GM18858 (cell line): ENCODE measurements around the gene KRT86.
"Not testable (repeated sequence)": the region's sequence is repeated elsewhere in the genome, so short reads cannot be mapped to it uniquely, and the experiment has no call there.

ENCODE experiments used
- ATAC-seq: cut with Tn5 transposase; IDR thresholded peaks from one replicate; pipeline ENCODE4 v1.9.1; 2021; ENCODE audit not compliant: unreplicated experiment

KRT86 gene

DNA sequence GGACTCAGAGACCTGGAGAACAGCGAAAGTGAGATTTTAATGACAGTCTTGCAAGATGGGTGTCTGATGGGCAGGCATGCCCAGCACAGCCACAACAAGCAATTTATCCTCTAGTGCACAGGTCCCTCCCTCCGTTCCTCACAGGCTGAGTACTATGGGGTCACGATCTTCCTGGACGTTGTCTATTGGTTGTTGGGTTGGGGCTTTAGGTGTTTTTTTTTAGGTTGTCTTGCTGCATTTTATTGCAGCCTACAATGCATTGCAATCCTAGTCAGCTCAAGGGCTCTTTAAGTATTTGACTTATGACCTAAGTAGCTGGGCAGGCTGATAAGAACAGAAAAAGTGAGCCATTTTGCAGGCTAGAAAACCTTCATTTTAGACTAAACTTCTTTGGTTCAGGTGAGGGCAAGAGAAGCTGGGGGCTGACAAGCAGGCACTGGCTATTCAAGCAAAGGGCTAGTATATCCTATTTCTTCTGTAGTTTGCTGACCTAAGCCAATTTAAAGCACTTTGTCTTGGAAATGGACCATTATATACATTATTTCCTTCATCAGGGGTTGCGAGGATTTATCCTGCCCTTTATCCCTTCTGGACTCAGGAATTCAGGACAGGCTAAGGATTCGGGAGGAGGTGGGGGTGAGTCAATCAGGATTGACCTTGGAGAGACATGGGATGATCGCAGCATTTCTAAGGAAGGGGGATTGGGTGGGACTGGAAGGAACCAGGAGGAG is 35.4 kb upstream of the KRT86 start:
- ATAC-seq: no peak

DNA sequence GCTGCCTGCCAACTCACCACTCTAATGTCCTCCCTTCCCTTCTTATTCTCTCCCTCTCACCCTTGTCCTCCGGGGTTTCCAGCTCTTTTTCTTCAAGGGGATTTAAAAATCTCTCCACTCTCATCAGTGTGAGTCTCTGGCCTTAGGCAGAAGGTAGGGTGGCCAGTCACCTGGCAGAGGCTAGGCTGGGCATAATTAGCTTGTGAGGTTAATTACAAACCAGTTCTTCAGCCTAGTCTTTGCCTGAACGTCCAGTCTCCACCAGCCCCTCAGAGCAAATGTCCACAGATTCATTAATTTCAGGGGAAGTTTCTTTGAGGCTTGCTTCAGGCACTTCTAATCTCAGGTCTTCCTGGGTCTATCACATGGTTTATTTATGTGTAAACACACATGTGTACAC is 34.7 kb upstream of the KRT86 start:
- no peak for ATAC-seq

DNA sequence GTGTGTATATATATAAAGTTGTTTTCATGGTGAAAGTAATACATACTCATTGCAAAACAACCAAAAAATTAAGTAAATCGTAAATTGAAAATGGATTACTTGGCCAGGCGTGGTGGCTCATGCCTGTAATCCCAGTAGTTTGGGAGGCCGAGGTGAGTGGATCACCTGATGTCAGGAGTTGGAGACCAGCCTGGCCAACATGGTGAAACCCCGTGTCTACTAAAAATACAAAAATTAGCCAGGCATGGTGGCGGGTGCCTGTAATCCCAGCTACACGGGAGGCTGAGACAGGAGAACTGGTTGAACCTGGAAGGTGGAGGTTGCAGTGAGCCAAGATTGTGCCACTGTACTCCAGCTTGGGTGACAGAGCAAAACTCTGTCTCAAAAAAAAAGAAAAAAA is 34.2 kb upstream of the KRT86 start:
- ATAC-seq: not testable (repeated sequence)

DNA sequence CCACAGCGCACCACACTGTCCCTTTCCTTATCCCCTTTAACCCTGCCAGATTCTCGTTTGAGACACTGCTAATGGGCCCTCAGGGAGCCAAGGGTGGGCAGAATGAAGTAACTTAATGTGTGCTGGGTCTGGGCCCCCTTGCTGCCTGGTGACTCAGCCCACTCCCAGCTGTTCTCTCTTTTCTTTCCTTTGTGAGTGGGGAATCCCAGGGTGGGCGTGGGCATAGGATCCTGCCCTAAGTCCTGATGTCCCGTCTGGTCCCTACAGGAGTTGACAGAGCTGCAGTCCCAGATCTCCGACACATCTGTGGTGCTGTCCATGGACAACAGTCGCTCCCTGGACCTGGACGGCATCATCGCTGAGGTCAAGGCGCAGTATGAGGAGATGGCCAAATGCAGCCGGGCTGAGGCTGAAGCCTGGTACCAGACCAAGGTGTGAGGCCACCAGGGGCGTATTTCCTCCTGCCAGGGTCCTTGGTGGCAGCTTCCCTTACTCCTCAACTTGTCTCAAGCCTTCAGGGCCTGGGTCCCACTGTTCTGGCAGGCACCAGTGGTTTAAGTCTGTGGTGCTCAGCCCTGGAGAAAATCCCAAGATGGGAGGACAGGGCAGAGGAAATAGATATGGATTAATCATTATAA is 33.1 kb upstream of the KRT86 start:
- ATAC-seq: no peak

DNA sequence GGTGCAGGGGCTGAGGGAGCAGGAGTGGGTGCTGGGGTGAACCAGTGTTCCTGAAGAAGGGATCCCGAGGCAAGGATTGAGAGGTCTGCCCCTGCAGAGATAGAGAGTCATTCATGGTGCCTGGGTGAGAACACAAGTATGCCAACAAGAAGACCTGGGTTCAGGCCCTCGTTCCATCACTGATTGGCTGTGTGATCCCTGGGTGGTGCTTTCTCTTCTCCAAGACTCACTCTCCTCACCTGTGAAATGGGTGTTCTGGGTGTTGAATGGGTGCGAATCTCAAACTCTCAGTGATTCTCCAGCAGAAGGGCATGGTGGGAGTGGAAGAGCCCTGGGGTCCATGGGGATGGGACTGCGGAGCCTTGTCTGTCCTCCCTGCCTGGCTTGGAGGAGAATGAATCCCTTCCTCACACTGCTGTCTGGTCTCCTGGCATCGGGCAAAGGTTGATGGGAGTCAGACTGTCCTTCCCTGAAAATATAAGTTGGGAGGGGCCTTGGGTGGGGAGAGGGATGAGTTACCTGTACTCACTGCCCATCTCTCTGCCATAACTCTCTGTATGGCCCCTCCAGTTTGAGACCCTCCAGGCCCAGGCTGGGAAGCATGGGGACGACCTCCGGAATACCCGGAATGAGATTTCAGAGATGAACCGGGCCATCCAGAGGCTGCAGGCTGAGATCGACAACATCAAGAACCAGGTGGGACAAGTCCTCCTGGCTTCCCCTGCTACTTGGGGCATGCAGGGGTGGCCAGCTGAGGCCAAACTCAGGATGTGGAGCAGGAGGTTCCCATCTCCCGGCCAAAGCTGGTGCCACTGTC is 31.8 kb upstream of the KRT86 start:
- ATAC-seq: no peak

DNA sequence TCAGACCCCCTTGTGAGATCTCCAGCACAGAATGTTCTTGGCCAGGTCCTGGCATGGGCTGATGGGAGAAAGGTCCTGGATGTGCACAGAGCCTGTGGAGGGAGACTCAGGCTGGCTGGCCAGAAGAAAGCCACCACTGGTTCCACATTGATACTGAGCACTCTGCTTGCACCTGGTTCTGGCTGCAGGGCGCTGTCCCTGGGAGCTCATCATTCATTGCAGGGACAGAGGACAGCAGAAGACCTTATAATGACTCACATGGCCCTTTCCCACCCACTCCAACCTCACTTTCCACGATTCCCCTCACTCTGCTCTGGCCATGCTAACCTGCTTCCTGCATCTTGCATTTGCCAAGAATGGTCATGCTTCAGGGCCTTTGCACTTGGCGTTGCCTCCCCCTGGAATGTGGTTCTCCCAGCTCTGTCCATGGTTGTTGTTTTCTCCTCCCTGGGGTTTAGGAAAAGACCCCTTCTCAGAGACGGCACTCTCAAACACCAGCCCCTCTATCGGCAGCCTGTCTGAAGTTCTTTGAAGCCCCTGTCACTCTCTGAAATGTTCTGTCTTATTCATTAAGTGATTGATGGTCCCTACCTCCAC is 31.1 kb upstream of the KRT86 start:
- ATAC-seq: no peak

DNA sequence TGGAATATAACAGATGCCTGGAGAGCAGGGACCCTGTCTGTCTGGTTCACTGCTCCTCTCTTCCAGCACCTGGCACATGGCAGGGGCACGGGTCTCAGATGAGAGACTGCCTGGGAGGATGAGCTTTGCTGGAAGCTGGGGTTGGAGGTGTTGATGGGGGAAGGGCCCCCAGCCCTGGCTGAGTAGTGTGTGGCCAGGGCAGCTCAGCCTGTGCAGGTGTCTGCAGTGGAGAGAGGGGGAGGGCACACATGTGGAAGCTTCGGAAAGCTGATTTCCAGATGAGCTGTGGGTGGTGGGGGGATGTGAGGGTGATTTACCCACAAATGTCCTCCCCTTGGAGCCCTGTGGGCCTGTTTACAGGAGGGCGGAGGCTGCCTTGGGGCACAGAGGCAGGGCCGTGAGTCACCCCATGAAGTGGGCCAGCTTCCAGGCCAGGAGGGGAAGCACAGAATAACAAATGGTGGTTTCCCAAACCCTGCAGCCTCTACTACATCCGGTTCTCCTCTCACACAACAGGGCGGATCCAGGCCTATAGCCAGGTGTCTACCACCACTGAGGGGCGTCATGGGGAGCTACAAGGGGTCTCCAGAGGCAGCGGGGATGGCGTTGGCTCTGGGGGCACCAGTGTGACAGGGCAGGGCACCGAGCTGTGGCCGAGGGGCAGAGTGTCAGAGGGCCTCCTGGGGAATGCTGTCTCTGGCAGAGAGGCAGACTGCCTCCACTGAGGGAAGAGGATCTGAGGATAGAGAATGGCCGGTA is 30.4 kb upstream of the KRT86 start:
- ATAC-seq: peak; percentile 85

DNA sequence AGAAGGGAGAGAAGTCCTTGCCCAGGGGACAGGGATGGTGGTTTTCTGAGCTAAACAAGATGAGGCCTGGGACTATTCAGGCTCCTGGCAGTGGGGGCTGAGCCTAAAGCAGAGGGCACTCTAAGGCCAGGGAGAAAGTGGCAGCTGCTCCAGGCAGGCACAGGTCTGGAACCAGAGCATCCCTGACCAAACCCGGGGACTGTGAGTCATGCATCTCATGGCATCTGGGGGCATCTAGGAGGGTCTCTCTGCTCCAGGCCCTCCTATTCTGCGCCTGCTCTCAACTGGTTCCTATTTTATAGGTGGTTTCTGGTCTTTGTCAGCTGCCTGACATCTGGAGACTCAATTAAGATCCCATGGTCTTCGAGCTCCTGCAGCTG is 29.8 kb upstream of the KRT86 start:
- ATAC-seq: no peak

DNA sequence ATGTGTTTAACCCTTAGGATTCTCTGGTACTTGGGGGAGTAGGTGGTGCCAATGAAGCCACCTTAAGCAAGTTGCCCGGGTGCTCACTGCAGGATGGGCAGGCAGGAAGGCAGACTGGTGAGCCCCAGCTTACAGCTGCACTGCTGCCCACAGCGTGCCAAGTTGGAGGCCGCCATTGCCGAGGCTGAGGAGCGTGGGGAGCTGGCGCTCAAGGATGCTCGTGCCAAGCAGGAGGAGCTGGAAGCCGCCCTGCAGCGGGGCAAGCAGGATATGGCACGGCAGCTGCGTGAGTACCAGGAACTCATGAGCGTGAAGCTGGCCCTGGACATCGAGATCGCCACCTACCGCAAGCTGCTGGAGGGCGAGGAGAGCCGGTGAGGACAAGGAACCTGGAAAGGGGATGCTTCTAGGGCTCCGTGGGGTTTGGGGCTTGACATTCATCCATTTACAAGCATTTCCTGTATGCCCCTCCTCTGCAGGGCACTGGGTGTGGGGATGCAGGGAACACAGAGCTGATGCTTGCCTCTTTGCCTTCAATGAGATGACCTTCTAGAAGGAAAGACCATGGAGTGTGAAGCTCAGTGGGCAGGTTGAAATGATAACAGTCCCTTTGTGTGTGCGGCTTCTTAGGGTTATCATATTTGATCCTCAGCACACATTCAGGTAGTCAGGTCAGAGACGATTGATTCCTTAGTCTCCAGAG is 29.0 kb upstream of the KRT86 start:
- ATAC-seq: no peak

DNA sequence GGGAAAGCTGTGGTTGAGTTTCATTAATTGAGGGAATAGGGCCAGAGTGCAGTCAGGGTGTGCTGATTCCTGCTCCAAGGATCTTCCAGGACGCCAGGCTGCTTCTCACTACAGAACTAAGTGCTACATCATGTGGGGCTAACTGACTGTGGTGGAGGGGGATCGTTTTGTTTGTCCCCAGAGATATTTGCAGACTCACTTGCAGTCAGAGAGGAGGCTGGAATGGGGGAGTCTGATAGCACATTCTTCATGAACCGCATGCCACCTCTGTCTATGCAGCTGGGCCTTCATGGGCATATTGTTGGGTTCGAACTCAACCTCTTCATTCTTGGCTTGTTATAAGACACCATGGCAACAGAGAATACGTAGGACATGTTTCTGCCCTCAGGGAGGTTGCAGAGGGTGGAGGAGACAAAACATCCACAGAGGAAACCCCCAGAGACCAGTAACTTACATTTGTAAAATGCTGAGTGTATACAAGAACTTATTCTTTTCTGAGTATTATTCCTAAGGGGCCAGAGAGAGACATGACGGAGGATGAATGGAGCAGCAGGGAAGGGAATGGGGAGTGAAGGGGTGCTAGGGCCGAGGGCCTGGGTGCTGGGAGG is 28.4 kb upstream of the KRT86 start:
- ATAC-seq: no peak

DNA sequence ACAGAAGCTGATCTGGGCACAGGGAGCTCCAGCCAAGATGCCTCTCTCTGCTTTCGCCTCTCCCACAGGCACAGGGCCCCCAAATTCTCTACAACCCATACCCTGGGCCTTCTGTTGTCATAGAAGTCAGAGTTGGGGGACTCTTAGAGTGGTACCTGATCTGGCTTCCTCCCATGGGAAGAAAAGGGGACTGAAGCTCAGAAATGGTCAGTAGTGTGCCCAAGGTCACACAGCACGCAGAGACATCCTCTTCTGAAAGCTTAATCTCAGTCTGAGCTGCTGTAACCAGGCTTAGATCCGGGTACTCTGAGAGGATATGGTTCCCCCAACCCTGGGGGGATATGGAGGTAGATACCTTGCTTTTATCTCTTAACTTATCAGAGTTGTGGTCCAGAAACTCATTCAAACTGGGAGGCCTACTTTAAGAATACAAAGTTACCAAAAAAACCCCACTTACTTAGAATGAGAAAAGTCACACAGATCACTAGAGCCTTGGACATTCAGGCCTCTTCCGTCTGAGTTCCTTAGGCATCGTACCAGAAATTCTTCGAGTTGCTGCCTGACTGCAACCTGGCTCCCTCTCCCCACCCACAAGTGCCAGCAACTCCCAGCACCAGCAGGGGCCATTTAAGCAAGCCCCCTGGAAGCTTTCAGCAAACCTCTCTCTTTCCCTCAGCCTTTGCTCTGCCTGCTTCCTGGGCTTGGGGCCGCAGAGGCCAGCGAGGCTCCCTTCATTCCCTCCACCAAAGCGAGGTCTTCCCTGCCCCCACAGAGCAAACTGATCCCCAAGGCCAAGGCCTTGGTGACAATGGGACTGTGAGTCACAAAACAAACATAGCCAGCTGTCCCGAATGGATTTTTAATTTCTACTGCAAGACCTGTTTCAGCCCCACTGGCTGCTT is 27.5 kb upstream of the KRT86 start:
- no peak for ATAC-seq

DNA sequence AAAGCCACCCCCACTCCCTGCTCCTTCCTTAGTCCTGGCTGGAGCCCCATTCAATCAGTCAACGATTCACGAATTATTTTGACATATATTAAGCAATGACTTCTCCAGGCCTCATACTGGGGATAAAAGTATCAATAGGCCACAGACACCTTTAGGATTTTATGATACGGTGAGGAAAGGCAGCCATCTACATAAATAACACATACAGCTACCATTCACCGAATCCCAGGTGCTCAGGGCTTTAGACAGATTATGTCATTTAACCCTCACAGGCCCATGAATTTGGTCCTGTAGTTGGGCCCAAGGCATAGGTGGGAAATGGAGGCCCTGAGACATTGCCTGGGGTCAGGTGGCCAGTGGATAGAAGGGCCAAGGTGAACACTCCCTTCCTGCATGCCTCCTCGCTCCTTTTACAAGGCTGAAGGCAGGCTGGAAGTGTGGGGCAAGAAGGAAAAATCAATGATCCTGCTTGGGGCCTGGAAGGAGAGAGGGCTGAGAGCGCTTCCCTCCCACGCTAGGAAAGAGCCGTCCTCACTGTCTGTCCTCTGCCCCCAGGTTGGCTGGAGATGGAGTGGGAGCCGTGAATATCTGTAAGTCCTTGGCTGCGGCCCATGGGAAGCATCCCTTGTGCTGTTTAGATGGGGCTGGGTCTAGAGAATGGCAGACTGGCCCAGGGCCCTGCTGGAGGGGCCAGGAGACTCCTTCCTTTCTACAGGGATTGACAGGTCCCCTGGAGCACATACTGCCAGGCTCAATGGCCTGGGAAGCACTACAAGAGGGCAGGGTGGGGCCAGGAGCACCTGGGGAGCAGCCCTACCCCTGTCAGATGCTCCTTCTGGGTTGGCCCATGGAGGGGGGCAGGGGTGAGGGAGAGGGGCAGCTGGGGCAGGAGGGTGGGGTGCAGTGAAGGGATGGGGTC is 26.6 kb upstream of the KRT86 start:
- ATAC-seq: no peak

DNA sequence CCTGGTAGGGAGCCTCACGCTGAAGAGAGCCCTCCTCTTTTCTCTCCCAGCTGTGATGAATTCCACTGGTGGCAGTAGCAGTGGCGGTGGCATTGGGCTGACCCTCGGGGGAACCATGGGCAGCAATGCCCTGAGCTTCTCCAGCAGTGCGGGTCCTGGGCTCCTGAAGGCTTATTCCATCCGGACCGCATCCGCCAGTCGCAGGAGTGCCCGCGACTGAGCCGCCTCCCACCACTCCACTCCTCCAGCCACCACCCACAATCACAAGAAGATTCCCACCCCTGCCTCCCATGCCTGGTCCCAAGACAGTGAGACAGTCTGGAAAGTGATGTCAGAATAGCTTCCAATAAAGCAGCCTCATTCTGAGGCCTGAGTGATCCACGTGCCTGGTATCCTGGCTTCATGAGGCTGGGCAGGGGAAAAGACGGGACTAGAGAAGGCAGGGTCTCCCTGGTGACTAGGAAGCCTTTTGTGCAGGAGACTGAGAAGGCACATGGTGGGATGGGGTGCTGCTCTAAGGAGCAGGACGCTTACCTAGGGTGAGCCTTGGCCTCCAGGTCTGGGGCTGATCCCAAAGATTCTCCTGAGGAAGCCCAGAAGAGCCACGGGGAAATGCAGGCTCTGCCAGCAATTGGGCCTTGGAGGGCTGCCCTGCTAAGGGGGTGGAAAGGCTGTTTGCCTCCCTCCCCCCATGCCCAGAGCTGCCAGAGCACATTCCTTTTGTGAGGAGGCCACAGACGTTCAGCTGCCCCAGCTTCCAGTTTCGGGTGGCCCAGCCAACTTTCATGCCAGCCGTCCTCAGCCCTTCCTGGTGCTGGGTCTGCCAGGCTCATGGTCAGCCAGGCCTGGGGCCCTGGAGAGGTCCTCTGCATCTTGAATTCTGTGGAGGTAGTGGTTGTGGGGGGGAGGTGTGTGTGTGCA is 25.6 kb upstream of the KRT86 start:
- no peak for ATAC-seq

DNA sequence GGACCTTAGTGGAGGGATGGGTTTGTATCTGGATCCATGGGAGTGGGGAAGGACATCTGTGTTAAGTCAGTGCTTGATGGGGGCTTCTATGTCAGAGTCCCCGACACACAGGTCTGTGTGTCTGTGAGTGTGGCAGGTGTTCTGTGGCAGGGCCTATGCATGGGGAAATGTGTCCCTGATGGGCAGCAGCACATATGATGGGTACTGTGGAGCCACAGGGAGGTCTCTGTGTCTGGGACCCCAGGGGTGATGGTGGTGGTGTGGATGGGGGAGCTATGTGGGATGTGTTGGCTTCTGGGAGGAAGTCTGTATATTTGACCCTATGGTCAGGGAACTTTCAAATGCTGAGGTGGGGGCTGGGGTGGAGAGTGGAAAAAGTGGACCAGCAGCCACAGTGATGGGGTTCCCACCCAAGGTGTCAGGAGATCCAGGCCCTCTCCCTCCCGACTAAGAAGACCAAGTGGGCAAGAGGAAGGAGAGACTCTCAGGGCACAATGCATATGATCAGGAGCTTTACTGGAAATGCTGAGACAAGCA is 24.9 kb upstream of the KRT86 start:
- no peak for ATAC-seq

DNA sequence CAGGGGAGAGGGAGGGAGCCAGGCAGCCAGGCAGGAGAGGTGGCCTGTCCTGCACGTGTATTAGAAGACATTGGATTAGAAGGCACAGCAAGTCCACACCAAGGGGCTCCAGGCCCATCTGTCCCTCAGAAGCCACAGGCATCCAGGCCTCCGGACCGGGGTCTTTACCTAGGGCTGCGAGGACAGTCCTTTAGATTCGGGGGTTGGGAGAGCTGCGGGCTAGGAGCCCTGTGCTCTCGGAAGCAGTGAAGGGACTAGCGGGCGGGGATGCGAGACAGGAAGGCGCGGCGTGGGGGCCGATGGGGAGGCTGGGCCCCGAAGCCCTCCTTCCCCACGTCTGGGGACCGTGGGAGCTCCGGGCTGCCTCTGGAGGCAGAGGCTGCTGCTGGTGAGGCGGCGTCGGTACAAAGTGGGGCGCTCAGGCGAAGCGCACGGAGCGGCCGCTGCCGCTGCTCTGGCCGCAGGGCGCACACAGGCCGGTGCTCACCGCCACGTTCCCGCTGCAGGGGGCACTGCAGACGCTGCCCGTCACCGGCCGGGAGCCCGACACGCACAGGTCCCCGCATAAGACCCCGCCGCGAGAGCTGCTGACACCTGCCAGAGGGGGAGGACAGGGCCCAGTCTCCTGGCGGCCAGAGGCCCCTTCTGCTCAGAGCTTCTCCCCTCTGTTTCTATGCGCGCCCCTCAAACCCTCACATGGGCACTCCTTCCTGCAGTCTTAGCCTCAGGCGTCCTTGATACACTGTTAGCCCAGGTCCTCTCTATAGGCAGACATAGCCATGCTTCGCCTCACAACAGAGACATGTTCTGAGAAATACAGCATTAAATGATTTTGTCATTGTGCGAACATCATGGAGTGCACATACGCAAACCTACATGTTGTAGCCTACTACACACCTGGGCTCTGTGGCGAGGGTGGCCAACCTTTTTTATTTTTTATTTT is 24.1 kb upstream of the KRT86 start:
- ATAC-seq: no peak
